WTC11 (cell line): ENCODE measurements around the gene SCIMP. TPM values are rescaled to one million over a fixed set of nuclear protein-coding genes. Genes with fewer than 3 reads are reported as not detected.

ENCODE experiments used
- ATAC-seq: fragments of 200-7000 bp; cut with Tn5 transposase; 2 replicates; pipeline ENCODE4 v1.10.0; 2021; ENCODE audit warnings: mild to moderate bottlenecking, moderate library complexity
- CTCF ChIA-PET: fragments of 300-600 bp; sonication (Branson Sonifier 250); formaldehyde crosslinking; loops from one replicate; lab custom pipeline; 2021; ENCODE audit warnings: antibody characterized with exemption; lab: Charles Lee
- POLR2A ChIA-PET: fragments of 350-600 bp; sonication (Branson Sonifier 250); formaldehyde crosslinking; loops from one replicate; lab custom pipeline; 2021; ENCODE audit warnings: antibody characterized with exemption; lab: Charles Lee
- DNase-seq: peaks from one replicate; pipeline ENCODE4 v3.0.0; 2021; ENCODE audit warnings: low spot score
- H3K27ac Mint-ChIP-seq: 2 replicates; pipeline ENCODE4 v1.8.0; 2021; ENCODE audit warnings: mixed read lengths
- H3K27me3 Mint-ChIP-seq: 2 replicates; pipeline ENCODE4 v1.8.0; 2021; ENCODE audit warnings: low read depth, mild to moderate bottlenecking, moderate library complexity, mixed read lengths
- H3K36me3 Mint-ChIP-seq: 2 replicates; pipeline ENCODE4 v1.8.0; 2021; ENCODE audit warnings: mixed read lengths
- H3K4me1 Mint-ChIP-seq: 2 replicates; pipeline ENCODE4 v1.8.0; 2022; ENCODE audit warnings: mixed read lengths
- H3K4me3 Mint-ChIP-seq: 2 replicates; pipeline ENCODE4 v1.8.0; 2021; ENCODE audit warnings: mild to moderate bottlenecking, moderate library complexity, mixed read lengths
- H3K9me3 Mint-ChIP-seq: 2 replicates; pipeline ENCODE4 v1.8.0; 2021; ENCODE audit warnings: mixed read lengths
- AR ChIP-seq: fragments of 250-450 bp; sonication (Bioruptor Pico); IDR thresholded peaks from 2 replicates; pipeline ENCODE4 v1.9.0; 2021; ENCODE audit warnings: mild to moderate bottlenecking
- ATF2 ChIP-seq: sonication (generic); formaldehyde crosslinking; IDR thresholded peaks from 2 replicates; pipeline ENCODE4 v1.8.1; 2022; ENCODE audit warnings: low read depth, missing genetic modification reagents, borderline replicate concordance
- ATF3 ChIP-seq: sonication (generic); formaldehyde crosslinking; conservative IDR thresholded peaks from 2 replicates; pipeline ENCODE4 v1.8.1; 2022; ENCODE audit warnings: mild to moderate bottlenecking, missing genetic modification reagents
- CDX4 ChIP-seq: fragments of 250-450 bp; sonication (Bioruptor Pico); IDR thresholded peaks from 2 replicates; pipeline ENCODE4 v1.9.0; 2021; ENCODE audit warnings: moderate library complexity, mild to moderate bottlenecking, inconsistent platforms, borderline replicate concordance
- CREB1 ChIP-seq: sonication (generic); formaldehyde crosslinking; IDR thresholded peaks from 2 replicates; pipeline ENCODE4 v1.8.0; 2023; ENCODE audit warnings: mild to moderate bottlenecking, missing genetic modification reagents
- CREM ChIP-seq: sonication (generic); formaldehyde crosslinking; IDR thresholded peaks from 2 replicates; pipeline ENCODE4 v1.8.1; 2022; ENCODE audit warnings: mild to moderate bottlenecking, missing genetic modification reagents, moderate library complexity
- E2F4 ChIP-seq: sonication (generic); formaldehyde crosslinking; IDR thresholded peaks from 2 replicates; pipeline ENCODE4 v1.8.1; 2022; ENCODE audit warnings: low read depth, mild to moderate bottlenecking, moderate library complexity, missing genetic modification reagents, borderline replicate concordance
- EMX1 ChIP-seq: fragments of 250-450 bp; sonication (Bioruptor Pico); IDR thresholded peaks from 2 replicates; pipeline ENCODE4 v1.8.0; 2021; ENCODE audit warnings: mild to moderate bottlenecking
- ERG ChIP-seq: fragments of 250-450 bp; sonication (Bioruptor Pico); IDR thresholded peaks from 2 replicates; pipeline ENCODE4 v1.8.0; 2021; ENCODE audit warnings: mild to moderate bottlenecking
- FOXK1 ChIP-seq: sonication (generic); formaldehyde crosslinking; IDR thresholded peaks from 2 replicates; pipeline ENCODE4 v1.8.0; 2022; ENCODE audit warnings: mild to moderate bottlenecking, moderate library complexity, missing genetic modification reagents
- NFE2L1 ChIP-seq: sonication (generic); formaldehyde crosslinking; IDR thresholded peaks from 2 replicates; pipeline ENCODE4 v1.8.1; 2023; ENCODE audit warnings: missing genetic modification reagents
- NR1H2 ChIP-seq: sonication (generic); formaldehyde crosslinking; IDR thresholded peaks from 2 replicates; pipeline ENCODE4 v1.9.0; 2021; ENCODE audit warnings: mild to moderate bottlenecking, moderate library complexity, missing genetic modification reagents
- NR3C1 ChIP-seq: sonication (generic); formaldehyde crosslinking; conservative IDR thresholded peaks from 2 replicates; pipeline ENCODE4 v1.8.1; 2023; ENCODE audit warnings: low read depth, mild to moderate bottlenecking, missing genetic modification reagents
- PREB ChIP-seq: sonication (generic); formaldehyde crosslinking; IDR thresholded peaks from 2 replicates; pipeline ENCODE4 v1.8.1; 2022; ENCODE audit warnings: mild to moderate bottlenecking, missing genetic modification reagents, moderate library complexity, borderline replicate concordance
- TP53 ChIP-seq: sonication (generic); formaldehyde crosslinking; IDR thresholded peaks from 2 replicates; pipeline ENCODE4 v1.8.1; 2023; ENCODE audit warnings: mild to moderate bottlenecking, missing genetic modification reagents
- ZNF232 ChIP-seq: sonication (generic); formaldehyde crosslinking; IDR thresholded peaks from 2 replicates; pipeline ENCODE4 v1.8.0; 2022; ENCODE audit warnings: mild to moderate bottlenecking, missing genetic modification reagents
- ZNF317 ChIP-seq: sonication (generic); formaldehyde crosslinking; IDR thresholded peaks from 2 replicates; pipeline ENCODE4 v1.8.1; 2023; ENCODE audit warnings: low read depth, mild to moderate bottlenecking, moderate library complexity, missing genetic modification reagents, borderline replicate concordance
- ZNF532 ChIP-seq: fragments of 250-450 bp; sonication (Bioruptor Pico); IDR thresholded peaks from 2 replicates; pipeline ENCODE4 v1.9.0; 2021; ENCODE audit warnings: mild to moderate bottlenecking, borderline replicate concordance
- ZNF671 ChIP-seq: fragments of 250-450 bp; sonication (Bioruptor Pico); IDR thresholded peaks from 2 replicates; pipeline ENCODE4 v1.8.0; 2021; ENCODE audit warnings: mild to moderate bottlenecking
- total RNA-seq: library from RNA; stranded (reverse); gene quantifications from 3 replicates; pipeline ENCODE4 v1.2.3, GENCODE V29; 2021

Gene SCIMP
- total RNA-seq, 1 experiment from 2014 or later = not detected

- Mint-ChIP-seq H3K27ac (no peak overlapping the region), H3K27me3 (no peaks in the 10 kb centered on the region), H3K9me3 (no peaks in the 10 kb centered on the region), H3K4me1 (no peaks in the 10 kb centered on the region), H3K36me3 (no peaks in the 10 kb centered on the region), H3K4me3 (no peak overlapping the region)
- DNase-seq = no peak
- CTCF ChIA-PET = no interaction called here
- ATAC-seq = no peak
- POLR2A ChIA-PET = no interaction called here
- TF ChIP-seq CDX4 (CRISPR knock-in tag) (no peak), PREB (CRISPR knock-in tag) (no peak), EMX1 (CRISPR knock-in tag) (no peak), ATF2 (CRISPR knock-in tag) (no peak), ZNF671 (CRISPR knock-in tag) (no peak), CREM (CRISPR knock-in tag) (no peak), AR (no peak), NR3C1 (no peak), ERG (CRISPR knock-in tag) (no peak), ZNF317 (no peak), ZNF232 (CRISPR knock-in tag) (no peak), TP53 (CRISPR knock-in tag) (no peak)
These were observed 23.2 kb downstream of the SCIMP start for GRCh38 chr17:5211458-5211857.

- CTCF ChIA-PET = no interaction called here
- H3K27ac Mint-ChIP-seq = no peak overlapping the region
- H3K27me3 Mint-ChIP-seq = no peaks in the 10 kb centered on the region
- no peaks in the 10 kb centered on the region for H3K36me3 Mint-ChIP-seq
- TF ChIP-seq NR1H2 (CRISPR knock-in tag) = no peak
- no peak for TF ChIP-seq NFE2L1 (CRISPR knock-in tag)
- TF ChIP-seq FOXK1 = no peak
- TF ChIP-seq ZNF532 = no peak
- TF ChIP-seq E2F4 (CRISPR knock-in tag) = no peak
- TF ChIP-seq ATF3 (CRISPR knock-in tag) = no peak
- TF ChIP-seq CREB1 (CRISPR knock-in tag) = no peak
- ATAC-seq (no peak), DNase-seq (no peak)
- POLR2A ChIA-PET = interaction anchor here (0.5 kb wide), 1 partner anchor 113 kb away, joined by 4 read pairs; no protein-coding TSS in a partner anchor
- no peak overlapping the region for H3K4me3 Mint-ChIP-seq
- H3K4me1 Mint-ChIP-seq = no peaks in the 10 kb centered on the region
- no peaks in the 10 kb centered on the region for H3K9me3 Mint-ChIP-seq
These were observed 23.9 kb downstream of the SCIMP start for GRCh38 chr17:5210614-5211252.
